Measurements from ENCODE around the gene CPXM2.

DNA sequence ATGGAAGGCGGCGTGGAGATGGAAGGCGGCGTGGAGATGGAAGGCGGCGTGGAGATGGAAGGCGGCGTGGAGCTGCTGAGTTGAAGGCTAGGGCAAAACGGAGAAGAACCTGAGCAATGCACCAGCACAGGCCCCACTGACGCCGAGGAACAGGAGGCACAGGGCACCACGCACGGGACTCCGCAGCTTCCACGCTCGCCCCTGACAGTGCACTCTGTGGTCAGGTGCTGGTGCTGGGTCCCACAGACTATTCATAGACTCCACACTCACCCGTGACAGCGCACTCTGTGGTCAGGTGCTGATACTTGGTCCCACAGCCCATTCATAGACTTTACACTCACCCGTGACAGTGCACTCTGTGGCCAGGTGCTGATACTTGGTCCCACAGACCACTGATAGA, 34.0 kb downstream of the CPXM2 start:
- TF ChIP-seq POLR2A (IDR thresholded peaks at IDR 0.05) = no peak
- no peak for TF ChIP-seq CTCF (IDR thresholded peaks at IDR 0.05)
- no peak for TF ChIP-seq POLR2AphosphoS5 (IDR thresholded peaks at IDR 0.05; ENCODE audit: insufficient read depth in 1 of 2, low read depth in 1 of 2)
